Fibroblast of skin of back (primary cell): ENCODE measurements around the gene ECSCR.
A peak's percentile ranks its signal among the peaks of the same experiment; 100 is the strongest.

Experiments
- DNase-seq: peaks from one replicate; pipeline ENCODE4 v3.0.0-alpha.2; 2013

Gene ECSCR

GRCh38 chr5:139473565-139473964 is 11.0 kb upstream of the ECSCR start:
- DNase-seq = peak; percentile 61

- no peak for DNase-seq
Measured at GRCh38 chr5:139473105-139473504, 10.6 kb upstream of the ECSCR start.

- no peak for DNase-seq
Measured at GRCh38 chr5:139472386-139473030, 10.0 kb upstream of the ECSCR start.

GRCh38 chr5:139470821-139471300 is 8.3 kb upstream of the ECSCR start, which contains the start of gene SMIM33:
Gene SMIM33, plus strand, starts transcription at chr5:139471004. Its CDS starts 118 bp downstream, at chr5:139471122.
- no peak for DNase-seq

GRCh38 chr5:139468421-139468931 is 5.9 kb upstream of the ECSCR start:
- no peak for DNase-seq

GRCh38 chr5:139461698-139462097 is 845 bp downstream of the ECSCR start:
- DNase-seq = peak; percentile 79

- DNase-seq = no peak
Measured at GRCh38 chr5:139461176-139461575, 1.4 kb downstream of the ECSCR start.

- DNase-seq = peak; percentile 45
Measured at GRCh38 chr5:139460455-139460854, 2.1 kb downstream of the ECSCR start.

- DNase-seq = peak; percentile 62
Measured at GRCh38 chr5:139459451-139459934, 3.0 kb downstream of the ECSCR start.

GRCh38 chr5:139458580-139459407 is 3.7 kb downstream of the ECSCR start:
- DNase-seq = peak; percentile 92

- no peak for DNase-seq
Measured at GRCh38 chr5:139457653-139458306, 4.8 kb downstream of the ECSCR start.

- DNase-seq = no peak
Measured at GRCh38 chr5:139457241-139457640, 5.3 kb downstream of the ECSCR start.

GRCh38 chr5:139456776-139457175 is 5.8 kb downstream of the ECSCR start:
- DNase-seq = no peak

- DNase-seq = no peak
Measured at GRCh38 chr5:139454568-139455290, 7.8 kb downstream of the ECSCR start.

GRCh38 chr5:139453683-139454567 is 8.6 kb downstream of the ECSCR start:
- no peak for DNase-seq

GRCh38 chr5:139451878-139452660 is 10.5 kb downstream of the ECSCR start:
- no peak for DNase-seq

GRCh38 chr5:139451176-139451575 is 11.4 kb downstream of the ECSCR start:
- DNase-seq = no peak

- peak; percentile 70 for DNase-seq
Measured at GRCh38 chr5:139446956-139447779, 15.4 kb downstream of the ECSCR start.
